GM18526 (cell line): ENCODE measurements around the gene TREH.

Source experiments
- POLR2A ChIP-seq: IDR thresholded peaks from 3 replicates; pipeline ENCODE4 v1.6.1; 2011; ENCODE audit not compliant: insufficient read length; ENCODE audit errors: extremely low read depth

The TREH gene

GRCh38 chr11:118612378-118612777, 67.1 kb downstream of the TREH start:
- TF ChIP-seq POLR2A: no peak

- no peak for TF ChIP-seq POLR2A
These were observed 68.5 kb downstream of the TREH start for GRCh38 chr11:118610773-118611432.

GRCh38 chr11:118610225-118610772, 69.2 kb downstream of the TREH start:
- no peak for TF ChIP-seq POLR2A

- no peak for TF ChIP-seq POLR2A
These were observed 69.8 kb downstream of the TREH start for GRCh38 chr11:118609380-118610224.

- no peak for TF ChIP-seq POLR2A
These were observed 70.9 kb downstream of the TREH start for GRCh38 chr11:118608360-118609227.

- no peak for TF ChIP-seq POLR2A
These were observed 71.8 kb downstream of the TREH start, which contains the start of gene PHLDB1 for GRCh38 chr11:118607401-118608359. TSS of gene PHLDB1 (plus strand) at chr11:118607615. CDS start at chr11:118613837, 6,222 bp downstream.
